GM18511 (cell line): ENCODE measurements around the gene C12orf75.
"Not testable (repeated sequence)": the region's sequence is repeated elsewhere in the genome, so short reads cannot be mapped to it uniquely, and the experiment has no call there.

Source experiments
- ATAC-seq: cut with Tn5 transposase; IDR thresholded peaks from one replicate; pipeline ENCODE4 v1.9.1; 2021; ENCODE audit warnings: mild to moderate bottlenecking, moderate library complexity; ENCODE audit not compliant: unreplicated experiment

The C12orf75 gene

DNA sequence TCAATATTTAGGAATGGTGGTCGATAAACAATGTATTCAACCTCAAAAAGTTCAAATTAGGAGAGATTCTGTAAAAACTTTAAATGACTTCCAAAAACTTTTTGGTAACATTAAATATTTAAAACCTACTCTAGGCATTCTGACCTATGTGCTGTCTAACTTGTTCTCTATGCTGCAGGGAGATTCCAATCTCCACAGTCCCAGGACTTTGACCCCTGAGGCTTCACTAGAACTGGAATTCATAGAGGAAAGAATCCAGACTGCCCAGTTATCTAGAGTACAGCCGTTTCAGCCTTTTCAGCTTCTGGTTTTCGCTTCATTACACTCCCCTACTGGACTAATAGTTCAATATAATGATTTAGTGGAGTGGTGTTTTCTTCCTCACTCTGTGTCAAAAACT is 21.1 kb upstream of the C12orf75 start:
- ATAC-seq: not testable (repeated sequence)

DNA sequence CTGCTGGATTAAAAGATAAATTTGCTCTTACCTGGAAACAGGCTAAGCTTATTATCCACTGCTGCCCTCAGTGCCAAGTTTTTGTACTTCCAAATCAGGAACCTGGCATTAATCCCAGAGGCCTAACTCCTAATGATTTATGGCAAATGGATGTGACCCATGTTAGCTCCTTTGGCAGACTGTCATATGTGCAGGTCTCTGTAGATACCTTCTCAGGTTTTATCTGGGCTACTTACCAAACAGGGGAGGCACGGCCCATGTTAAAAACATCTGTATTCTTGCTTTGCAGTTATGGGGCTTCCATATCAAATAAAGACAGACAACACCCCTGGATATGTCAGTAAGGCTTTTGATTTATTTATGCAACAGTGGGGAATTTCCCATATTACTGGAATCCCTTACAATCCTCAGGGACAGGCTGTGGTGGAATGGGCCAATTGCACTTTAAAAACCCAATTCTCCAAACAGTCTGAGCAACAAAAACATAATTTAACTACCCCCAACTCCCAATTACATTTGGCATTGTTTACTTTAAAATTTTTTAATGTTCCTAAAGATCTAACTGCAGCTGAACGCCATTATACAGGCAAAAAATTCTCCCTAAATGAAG is 19.9 kb upstream of the C12orf75 start:
- ATAC-seq: not testable (repeated sequence)

DNA sequence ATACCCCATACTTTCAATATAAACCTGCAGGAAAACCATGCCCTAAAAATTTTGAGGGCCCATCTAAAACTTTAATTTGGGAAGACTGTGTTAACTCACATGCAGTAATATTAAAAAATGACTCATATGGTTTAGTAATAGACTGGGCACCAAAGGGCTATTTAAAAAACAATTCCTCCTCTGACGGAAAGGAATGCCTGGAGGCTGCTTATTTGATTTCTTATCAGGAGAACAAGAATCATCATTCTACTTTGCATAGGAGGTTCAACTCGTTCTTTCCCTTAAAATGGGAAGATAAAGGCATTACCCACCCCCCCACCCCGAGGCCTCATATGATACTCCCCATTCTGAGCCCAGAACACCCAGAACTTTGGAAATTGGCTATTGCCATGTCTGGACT is 18.6 kb upstream of the C12orf75 start:
- ATAC-seq: not testable (repeated sequence)

DNA sequence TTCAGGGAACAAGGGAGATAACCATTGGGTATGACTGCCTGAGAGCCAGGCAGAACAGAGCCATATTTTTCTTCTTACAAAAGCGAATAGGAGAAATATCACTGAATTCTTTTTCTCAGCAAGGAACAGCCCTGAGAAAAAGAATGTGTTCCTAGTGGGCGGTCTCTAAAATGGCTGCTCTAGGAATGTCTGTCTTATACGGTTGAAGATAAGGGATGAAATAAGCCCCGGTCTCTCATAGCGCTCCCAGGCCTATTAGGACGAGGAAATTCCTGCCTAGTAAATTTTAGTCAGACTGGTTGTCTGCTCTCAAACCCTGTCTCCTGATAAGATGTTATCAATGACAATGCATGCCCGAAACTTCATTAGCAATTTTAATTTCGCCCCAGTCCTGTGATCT is 16.7 kb upstream of the C12orf75 start:
- ATAC-seq: not testable (repeated sequence)

DNA sequence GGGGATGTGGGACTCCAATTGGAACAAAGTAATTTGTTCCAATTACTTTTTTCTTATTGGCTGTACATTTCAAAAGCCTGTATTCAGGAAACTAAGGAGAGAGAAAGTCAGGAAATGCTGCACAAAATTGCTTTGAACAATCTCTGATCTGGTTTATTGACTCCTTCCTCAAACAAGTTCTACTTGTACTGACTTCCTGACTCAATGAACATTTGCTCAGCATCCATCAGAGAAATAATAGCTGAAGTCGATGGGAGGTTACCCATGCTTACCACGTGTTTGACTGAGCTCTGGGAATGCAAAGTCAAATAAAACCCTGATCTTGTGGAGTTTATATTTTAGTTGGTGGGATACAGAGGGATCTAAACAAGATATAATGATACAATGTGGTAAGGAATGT is 15.4 kb upstream of the C12orf75 start:
- no peak for ATAC-seq

DNA sequence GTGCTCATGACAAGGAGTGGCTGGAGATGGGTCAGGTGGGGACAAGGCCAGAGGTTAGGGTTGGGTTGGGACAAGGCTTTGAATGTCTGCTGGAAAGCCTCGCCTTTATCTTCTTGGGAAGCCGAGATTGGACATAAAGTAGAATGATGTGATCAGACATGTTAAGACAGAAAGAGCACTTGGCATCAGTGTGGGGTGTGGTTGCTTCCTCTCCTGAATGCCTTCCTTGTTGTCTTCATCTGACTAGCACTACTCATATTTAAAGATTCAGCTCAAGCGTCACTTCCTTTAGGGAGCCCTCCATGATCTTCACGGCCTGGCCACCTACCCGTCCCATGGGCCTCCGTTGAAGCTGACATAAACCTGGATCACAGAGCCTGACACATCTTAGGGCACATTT is 14.8 kb upstream of the C12orf75 start:
- no peak for ATAC-seq

DNA sequence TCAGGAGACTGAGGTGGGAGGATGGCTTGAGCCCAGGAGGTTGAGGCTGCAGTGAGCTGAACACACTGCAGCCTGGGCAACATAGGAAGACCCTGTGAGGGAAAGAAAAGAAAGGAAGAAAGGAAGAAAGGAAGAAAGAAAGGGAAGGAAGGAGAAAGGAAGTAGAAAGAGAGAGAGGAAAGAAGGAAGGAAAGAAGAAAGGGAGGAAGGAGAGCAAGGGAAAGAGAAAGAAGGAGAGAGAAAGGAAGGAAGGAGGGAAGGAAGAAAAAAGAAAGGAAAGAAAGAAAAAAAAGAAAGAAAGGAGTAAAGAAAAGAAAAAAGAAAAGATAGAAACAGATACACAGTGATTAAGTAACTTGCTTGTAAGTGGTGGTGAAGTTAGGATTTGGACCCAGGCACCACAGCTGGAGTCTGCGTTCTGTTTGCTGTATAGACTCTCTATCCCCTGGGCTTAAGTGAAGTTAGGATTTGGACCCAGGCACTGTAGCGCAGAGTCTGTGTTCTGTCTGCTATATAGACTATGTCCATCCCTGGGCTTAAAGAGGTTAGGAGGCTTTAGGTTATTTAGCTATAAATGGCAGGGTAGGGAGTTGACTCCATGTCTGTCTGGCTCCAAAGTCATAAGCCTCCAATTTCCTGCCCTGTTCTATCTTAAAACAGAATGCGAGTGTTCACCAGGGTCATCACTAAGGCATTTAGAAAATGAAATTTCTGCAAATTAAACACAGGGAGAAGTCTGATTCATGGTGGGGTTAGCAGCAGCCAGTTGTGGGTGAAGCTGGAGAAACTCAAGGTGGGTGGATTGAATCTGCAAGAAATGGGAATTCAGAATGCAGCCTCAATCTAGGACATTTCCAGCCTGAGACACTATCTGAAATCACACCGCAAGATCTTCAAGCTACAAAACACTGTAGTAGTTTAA is 13.3 kb upstream of the C12orf75 start:
- ATAC-seq: no peak

DNA sequence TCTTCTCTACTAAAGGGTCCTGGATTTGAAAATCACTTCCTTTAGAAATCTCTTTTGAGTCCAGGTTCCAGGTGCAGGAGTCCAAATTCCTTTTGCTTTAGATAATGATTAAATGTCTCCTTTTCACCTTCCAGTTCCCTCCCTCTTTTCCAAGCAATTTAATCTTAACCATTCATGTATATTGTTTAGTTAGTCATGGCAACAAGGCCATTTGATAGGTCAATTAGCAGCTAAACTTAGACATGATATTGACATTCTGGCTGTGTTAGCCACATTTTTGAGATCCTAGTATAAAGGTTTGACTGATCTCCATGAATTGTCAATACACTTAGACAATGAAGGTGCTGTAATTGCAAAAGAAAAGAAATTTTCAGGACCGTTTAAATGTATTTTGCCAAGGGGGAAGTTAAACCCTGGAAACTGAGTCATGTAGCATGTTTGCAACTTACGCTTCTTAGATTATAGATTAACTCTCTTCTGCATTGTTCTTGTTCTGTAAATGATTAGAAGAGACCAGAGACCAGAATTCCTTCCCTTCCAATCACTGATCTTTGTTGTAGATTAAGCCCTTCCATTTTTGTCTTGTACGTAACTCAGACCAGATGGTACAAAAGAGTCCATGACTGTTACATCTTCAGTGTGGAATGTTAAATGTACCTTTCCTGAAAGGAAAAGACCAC is 12.4 kb upstream of the C12orf75 start:
- ATAC-seq: no peak

DNA sequence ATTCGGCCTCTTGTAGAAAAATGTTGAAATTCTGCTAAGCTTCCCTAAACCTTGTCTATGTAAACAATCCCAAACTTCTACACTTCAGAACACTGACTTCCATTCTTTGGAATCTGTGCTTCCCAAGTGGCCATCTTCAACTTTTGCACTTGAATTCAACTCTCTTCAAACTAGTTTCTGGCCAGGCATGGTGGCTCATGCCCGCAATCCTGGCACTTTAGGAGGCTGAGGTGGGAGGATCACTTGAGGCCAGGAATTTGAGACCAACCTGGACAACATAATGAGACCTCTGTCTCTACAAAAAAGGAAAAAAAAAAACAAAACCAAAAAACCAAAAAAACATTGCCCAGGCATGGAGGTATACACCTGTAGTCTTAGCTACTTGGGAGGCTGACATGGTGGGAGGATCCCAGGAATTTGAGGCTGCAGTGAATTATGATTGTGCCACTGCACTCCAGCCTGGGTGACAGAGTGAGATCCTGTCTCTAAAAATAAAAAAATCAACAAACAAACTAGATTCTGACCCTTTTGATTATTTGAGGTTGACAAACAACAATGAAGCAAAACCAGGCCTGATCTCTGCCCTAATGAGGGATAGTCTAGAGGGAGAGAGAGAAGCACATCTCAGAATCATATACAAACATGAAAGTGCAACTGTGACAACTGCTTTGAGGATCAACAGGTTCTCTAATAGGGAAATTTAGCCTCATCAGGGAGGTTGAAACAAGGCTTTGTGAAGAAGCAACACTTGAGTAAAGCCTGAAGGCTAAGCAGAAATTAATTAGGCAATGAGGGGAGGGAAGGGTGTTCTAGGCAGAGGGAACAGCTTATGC is 11.6 kb upstream of the C12orf75 start:
- ATAC-seq: no peak

DNA sequence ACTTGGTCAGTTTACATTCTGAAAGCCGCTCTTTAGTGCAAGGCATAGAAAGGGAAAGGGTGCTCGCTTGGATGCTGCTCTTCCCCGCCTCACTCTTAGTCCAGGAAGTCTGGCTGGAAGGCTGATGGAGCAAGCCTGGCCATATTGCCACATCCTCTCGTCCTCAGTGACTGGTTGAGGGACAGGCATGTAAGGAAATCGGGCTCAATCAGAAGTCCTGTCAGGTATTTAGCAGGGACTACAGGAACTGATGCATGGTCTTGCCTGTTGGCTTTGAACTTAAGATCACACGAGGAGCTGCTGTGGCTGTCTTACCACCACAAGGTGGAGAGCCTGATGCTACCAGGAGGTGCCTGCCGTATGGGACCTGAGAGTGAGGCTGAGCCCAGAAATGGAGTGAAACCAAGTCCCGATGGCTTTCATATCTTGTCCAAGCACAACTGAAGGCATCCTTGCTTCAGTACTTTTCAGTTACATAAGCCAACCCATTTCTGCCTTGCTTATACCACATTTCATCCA is 10.7 kb upstream of the C12orf75 start:
- ATAC-seq: no peak

DNA sequence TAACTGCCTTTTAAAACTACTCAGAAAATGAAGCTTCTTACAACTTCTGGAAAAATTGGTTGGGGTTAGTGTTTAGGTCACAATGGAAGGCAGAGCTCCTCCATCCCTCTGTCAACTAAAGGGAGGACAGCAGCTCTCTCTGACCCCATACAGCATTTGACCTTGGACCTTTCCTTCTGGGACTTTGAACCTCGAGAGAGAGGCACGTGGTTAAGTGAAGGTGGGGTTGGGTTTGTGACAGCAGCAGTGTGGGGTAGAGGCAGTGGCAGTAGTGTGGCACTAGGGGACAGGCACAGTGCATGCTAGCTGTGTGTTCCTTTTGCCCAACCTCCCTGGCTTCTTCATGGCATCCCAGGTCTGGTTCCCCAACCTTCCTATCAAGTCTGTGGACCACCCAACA is 9.4 kb upstream of the C12orf75 start:
- ATAC-seq: no peak

DNA sequence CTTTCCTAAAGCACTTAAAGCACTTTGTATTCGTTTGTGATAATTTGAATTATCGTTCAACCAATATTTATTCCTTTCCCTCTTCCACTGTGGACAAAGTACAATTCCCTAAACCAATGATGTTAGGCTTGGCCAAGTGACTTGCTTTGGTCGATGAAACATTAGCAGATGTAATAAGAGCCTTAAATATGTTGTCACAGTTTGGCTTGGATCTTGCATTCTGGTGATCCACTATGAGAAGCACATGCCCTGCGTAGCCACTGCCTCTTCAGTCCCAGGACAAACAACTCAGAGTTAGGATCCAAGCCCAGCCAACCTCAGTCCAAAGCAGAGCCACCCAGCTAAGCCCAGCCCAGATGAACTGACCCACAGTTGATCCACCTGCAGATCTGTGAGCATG is 8.4 kb upstream of the C12orf75 start:
- ATAC-seq: no peak

DNA sequence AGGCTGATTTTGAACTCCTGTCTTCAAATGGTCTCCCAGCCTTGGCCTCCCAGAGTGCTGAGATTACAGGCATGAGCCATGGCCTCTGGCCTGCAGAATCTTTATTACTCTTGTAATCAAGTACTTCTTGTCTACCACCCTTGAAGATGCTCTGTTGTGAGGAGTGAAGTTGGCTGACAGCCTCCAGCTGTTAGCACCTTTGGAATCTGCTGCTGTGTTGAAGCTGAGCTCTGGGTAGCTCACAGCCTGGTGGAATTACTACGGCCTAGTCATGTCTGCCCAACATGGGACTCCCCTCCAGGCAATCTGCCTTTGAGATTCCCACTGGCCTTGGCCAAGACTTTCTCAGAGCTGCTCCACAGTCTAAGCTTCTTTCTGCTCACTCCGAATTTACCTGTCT is 5.8 kb upstream of the C12orf75 start:
- ATAC-seq: no peak

DNA sequence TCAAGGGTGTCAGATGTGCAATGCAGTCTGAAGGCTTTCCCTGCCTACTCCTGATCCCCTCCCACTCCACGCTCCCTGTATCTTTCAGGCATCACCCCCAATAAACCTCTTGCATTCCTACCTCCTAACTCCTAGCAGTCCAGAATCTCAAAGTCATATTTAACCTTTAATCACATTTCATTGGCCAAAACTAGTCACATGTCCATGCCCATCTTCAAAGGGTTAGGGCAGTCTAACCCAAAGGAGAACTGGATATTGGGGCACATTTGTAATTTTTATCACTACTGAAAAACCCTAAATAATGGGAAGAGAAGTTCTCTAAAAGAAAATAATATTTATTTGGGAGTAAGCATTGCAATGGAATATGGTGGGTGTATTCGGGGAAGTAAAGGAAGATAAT is 5.4 kb upstream of the C12orf75 start:
- ATAC-seq: no peak

DNA sequence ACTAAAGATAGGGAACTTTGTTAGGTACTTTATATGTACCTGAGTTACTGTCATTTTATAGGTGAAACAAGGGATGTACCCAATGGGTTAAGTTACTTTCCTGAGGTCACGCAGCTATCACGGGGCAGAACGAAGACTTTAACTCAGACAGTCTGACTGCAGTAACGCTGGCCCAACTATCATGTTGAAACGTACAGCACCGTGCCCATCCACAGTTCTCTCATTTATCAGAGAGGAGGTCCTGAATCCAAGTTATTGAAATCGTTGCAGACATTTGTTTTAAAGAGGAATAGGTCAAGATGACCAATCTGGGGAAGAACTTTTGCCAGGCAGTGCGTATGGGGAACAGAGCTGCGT is 587 bp upstream of the C12orf75 start:
- ATAC-seq: peak; percentile 6

DNA sequence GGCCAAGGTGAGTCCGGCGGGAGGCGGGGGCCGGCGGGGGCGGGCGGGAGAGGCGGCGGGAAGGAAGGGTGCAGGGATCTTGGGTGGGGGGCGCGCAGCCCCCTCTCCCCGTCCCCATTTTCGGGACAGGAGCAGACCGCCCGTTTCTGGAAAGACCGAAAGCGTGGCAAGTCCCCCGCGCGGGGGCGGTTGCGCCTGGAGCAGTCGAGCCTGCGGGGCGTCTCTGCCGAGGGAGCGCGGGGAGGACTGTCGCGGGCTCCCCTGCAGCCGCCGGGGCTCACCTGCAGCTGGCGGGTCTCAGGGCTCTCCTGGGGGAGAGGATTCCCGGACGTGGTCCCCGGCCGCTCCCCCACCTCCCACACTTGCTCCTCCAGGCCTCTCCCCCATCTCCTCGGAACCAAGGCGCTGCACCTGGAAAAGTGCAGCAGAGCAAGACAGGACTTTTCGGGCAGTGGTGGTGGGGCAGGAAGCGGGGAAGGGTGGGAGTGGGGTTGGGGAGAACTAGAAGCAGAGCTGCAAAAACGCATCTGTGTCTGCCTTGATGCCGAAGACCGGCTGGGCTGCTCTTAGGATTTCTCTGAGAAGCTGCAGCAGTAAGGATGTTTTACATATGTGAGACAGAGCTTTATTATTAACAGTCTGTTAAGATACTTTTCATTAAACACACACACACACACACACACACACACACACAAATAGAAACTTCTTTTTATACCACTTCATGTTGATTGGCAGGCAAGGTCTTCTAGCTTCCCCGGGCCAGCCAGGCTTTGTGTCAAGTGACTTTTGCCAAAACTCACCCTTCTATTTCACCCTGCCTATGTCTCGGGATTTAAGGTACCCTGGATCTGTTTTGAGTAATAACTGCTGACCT is 677 bp downstream of the C12orf75 start:
- ATAC-seq: peak; percentile 16

DNA sequence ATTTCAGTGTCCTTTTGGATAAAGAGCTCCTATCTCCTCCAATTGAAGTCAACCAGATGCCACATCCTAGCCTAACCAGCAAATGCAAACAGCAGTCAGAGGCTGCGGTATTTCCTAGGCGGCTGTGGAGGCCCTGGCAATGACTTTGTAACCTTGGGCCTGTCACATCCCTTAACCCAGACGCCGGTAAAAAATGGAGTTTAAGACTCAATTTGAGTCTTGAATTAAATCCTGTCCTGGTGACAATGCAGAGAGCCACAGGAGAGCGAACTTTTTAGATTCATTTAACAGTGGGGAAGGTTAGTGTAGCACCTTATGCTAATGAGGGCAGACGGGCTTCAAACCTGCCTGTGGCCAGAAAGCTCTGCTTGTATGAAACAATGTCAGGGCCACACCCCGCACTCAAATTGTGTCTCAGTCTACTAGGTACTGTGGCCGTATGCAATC is 1.3 kb downstream of the C12orf75 start:
- ATAC-seq: no peak

DNA sequence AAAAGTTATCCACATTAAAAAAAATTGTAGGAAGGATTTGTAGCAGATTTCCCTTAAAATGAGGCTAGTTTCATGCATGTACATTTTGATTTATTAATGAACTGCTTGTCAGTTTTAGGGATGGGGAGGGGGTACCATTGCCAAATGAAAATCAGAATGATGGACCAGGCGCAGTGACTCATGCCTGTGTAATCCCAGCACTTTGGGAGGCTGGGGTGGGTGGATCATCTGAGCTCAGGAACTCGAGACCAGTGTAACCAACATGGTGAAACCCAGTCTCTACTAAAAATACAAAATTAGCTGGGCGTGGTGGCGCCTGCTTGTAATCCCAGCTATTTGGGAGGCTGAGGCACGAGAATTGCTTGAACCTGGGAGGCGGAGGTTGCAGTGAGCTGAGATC is 1.8 kb downstream of the C12orf75 start:
- not testable (repeated sequence) for ATAC-seq

DNA sequence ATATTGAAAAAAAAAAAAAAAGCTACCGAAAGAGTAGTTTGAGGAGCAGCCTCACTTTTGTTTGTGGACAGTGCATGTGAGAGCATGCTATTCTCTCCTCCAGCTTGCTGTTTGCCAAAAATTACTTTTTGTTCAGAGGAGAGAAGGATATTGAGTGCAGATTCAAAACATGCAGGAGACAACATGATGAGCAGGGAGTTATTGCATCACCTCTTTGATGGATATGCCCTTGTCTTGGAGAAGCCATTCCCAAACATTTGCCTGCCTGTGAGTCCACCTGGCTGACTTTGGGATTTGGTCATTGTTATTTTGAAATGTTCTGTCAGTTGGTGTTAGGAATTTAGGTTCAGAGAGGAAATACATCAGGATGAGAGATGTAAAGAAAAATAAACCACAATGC is 2.4 kb downstream of the C12orf75 start:
- no peak for ATAC-seq

DNA sequence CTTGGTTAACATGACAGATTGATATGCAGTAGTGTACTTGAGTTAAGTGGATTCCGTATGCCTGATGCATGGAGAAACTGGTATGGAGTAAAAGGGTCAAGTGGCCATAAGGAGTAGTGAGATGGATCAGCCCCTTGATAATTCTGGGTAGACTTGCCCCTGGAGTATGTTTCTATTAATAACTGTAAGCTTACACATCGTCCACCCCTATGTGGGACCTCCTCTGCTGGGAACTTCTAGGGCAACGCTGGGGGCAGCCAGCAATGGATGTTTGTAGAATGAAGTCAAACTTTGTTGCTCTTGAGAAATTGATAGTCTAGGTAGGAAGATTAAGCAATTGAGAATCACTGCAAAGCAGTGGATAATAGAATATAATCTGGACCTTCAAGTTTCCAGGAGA is 3.5 kb downstream of the C12orf75 start:
- no peak for ATAC-seq
